ENCODE results near the gene IQCC. TPM values are rescaled to one million over a fixed set of nuclear protein-coding genes. Genes with fewer than 3 reads are reported as not detected.
A peak's percentile ranks its signal among the peaks of the same experiment; 100 is the strongest.

IQCC gene
- total RNA-seq, 1 donor from 2014 or later, result 0.71 TPM

- intact Hi-C loops (cut with micrococcal nuclease), result no loop called here
- TF ChIP-seq CTCF (IDR thresholded peaks at IDR 0.05; ENCODE audit: borderline replicate concordance), result no peak
- peaks cover 68% of the 10 kb centered on the region for H3K36me3 ChIP-seq
These were observed 32.7 kb upstream of the IQCC start for GRCh38 chr1:32172621-32173245.

GRCh38 chr1:32178380-32179192 lies 26.9 kb upstream of the IQCC start:
- no peaks in the 10 kb centered on the region for H3K9me3 ChIP-seq (replicated peaks)
- intact Hi-C loops (cut with micrococcal nuclease), result no loop called here
- no peaks in the 10 kb centered on the region for H3K27me3 ChIP-seq (ENCODE audit: low read depth)
- peak overlapping the region; percentile 96 for H3K27ac ChIP-seq (replicated peaks)
- peaks cover 49% of the 10 kb centered on the region for H3K4me1 ChIP-seq
- no peak for DNase-seq
- TF ChIP-seq CTCF (IDR thresholded peaks at IDR 0.05; ENCODE audit: borderline replicate concordance), result no peak
- peaks cover 32% of the 10 kb centered on the region for H3K36me3 ChIP-seq
- peak overlapping the region; percentile 73 for H3K4me3 ChIP-seq

More at GRCh38 chr1:32172621-32173245, 32.7 kb upstream of the IQCC start:
- no peak for DNase-seq
- no peak overlapping the region for H3K27ac ChIP-seq (replicated peaks)
- no peak overlapping the region for H3K4me3 ChIP-seq
- H3K4me1 ChIP-seq, result no peaks in the 10 kb centered on the region
- H3K9me3 ChIP-seq (replicated peaks), result no peaks in the 10 kb centered on the region
- no peaks in the 10 kb centered on the region for H3K27me3 ChIP-seq (ENCODE audit: low read depth)

- Histone ChIP-seq H3K36me3 (peaks cover 32% of the 10 kb centered on the region), H3K9me3 (replicated peaks) (no peaks in the 10 kb centered on the region), H3K27me3 (ENCODE audit: low read depth) (no peaks in the 10 kb centered on the region), H3K27ac (replicated peaks) (peak overlapping the region; percentile 96), H3K4me1 (peaks cover 54% of the 10 kb centered on the region), H3K4me3 (peak overlapping the region; percentile 73)
- intact Hi-C loops (cut with micrococcal nuclease), result no loop called here
- DNase-seq, result no peak
- no peak for TF ChIP-seq CTCF (IDR thresholded peaks at IDR 0.05; ENCODE audit: borderline replicate concordance)
These were observed 26.4 kb upstream of the IQCC start for GRCh38 chr1:32179193-32179442.

- Histone ChIP-seq H3K27ac (replicated peaks) (peak within 1 kb of the TSS; percentile 96), H3K9me3 (replicated peaks) (no peaks in the 10 kb centered on the region), H3K4me3 (peak within 1 kb of the TSS; percentile 73), H3K4me1 (peaks cover 59% of the 10 kb centered on the region), H3K27me3 (ENCODE audit: low read depth) (no peaks in the 10 kb centered on the region), H3K36me3 (peaks cover 32% of the 10 kb centered on the region)
- intact Hi-C loops (cut with micrococcal nuclease), result no loop called here
- no peak for TF ChIP-seq CTCF (IDR thresholded peaks at IDR 0.05; ENCODE audit: borderline replicate concordance)
- peak; percentile 97 for DNase-seq
These were observed 25.9 kb upstream of the IQCC start, which contains the start of gene TXLNA for GRCh38 chr1:32179443-32180185. Gene TXLNA, plus strand, starts transcription at chr1:32179675. Its CDS starts 671 bp downstream, at chr1:32180346.

- Histone ChIP-seq H3K4me1 (peaks cover 65% of the 10 kb centered on the region), H3K36me3 (peaks cover 41% of the 10 kb centered on the region), H3K4me3 (peak overlapping the region; percentile 73), H3K27ac (replicated peaks) (peak overlapping the region; percentile 96), H3K9me3 (replicated peaks) (no peaks in the 10 kb centered on the region), H3K27me3 (ENCODE audit: low read depth) (no peaks in the 10 kb centered on the region)
- DNase-seq, result peak; percentile 53
- intact Hi-C loops (cut with micrococcal nuclease), result no loop called here
- TF ChIP-seq CTCF (IDR thresholded peaks at IDR 0.05; ENCODE audit: borderline replicate concordance), result no peak
These were observed 25.0 kb upstream of the IQCC start for GRCh38 chr1:32180186-32181060.

Data from left ventricle myocardium inferior (tissue), 1 donor.